Measurements from ENCODE around the gene YTHDC1.
"Not testable (repeated sequence)": the region's sequence is repeated elsewhere in the genome, so short reads cannot be mapped to it uniquely, and the experiment has no call there.

YTHDC1 gene

DNA sequence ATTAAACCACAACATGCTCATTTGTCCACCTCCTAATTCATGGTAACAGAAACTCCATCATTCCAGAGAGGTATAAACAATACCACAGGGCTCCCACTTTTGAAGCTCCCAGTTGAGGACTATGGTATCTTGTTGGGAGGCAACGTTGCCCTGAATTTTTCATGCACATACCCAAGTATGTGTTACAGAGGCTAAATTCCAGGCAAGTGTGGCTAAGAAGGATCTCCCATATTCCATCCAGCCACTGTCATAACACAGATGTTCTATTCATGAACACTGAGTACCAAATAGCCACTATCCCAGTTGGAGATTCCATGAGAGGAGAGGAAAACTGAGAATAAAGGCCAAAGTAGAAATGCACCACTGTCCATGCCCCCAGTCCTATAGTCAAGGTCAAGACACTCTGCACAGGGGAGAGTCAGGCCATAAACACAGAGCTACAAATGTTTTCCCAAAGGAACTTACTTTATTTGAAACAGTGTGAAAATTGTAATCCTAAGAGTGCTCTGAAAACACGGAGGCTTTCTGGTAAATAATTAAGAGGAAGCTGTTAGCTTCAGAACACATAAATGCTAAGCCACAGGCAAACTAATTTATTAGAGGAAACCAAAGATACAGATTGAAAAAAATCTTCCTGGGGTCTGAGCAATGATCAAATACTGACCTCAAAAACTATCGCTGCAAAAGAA is 62.0 kb downstream of the YTHDC1 start:
- no peak for DNase-seq

DNA sequence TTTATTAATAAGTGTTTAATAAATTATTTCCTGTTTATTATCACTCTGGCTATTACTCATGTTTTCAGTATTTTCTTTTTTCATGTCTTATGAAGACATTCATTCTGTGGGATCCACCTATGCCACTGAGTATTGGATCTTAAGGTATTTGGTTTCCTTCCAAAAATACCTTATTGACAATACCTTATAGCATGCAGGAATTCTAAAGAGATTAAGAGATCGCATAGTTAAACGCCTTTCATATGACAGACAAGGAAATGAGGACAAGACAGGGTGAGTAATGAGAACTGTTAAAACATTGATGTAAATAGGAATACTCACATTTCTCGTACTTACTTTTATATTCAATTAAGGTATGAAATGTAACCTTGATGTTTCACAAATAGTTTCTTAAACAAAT is 66.2 kb downstream of the YTHDC1 start:
- DNase-seq = no peak

DNA sequence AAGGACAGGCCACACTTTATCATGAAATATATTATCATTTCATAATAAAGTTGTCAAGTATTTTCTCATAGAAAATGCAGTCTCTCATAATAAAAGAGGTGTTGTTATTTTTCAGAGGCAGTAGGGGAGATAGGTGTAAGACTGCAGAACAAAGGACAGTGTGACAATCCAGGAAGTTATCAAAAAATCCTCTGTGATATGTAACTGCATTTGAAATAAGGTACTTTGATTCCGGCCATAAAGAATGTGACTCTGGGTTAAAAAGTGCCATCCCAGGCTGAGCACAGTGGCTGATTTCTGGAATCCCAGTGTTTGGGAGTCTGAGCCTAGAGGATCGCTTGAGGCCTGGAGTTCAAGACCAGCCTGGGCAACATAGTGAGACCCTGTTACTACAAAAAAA is 66.8 kb downstream of the YTHDC1 start:
- DNase-seq = no peak

DNA sequence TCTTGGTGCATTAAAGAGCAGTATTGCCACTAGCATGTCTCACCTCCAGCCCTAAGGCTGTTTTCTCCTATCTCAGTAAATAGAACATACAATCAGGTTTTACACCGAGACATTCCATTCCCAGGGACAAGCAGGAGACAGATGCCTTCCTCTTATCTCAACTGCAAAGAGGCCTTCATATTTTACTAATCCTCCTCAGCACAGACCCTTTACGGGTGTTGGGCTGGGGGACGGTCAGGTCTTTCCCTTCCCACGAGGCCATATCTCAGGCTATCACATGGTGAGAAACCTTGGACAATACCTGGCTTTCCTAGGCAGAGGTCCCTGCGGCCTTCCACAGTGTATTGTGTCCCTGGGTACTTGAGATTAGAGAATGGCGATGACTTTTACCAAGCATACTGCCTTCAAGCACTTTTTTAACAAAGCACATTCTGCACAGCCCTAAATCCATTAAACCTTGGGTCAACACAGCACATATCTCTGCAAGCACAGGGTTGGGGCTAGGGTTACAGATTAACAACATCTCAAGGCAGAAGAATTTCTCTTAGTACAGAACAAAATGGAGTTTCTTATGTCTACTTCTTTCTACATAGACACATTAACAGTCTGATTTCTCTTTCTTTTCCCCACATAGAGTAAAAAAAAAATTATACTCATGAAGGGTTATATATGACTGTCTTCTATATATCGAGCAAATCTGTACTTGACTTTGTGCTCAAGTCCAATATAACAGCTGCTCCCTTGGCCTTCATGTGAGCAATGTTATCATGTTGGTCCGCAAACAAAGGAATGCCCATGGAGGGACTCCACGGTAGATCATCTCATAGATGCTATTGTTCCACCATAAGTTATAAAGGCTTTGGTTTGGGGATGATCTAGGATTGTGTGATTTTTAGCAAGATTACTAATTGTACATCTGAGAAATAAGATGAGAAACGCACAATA is 67.8 kb downstream of the YTHDC1 start:
- DNase-seq = not testable (repeated sequence)

DNA sequence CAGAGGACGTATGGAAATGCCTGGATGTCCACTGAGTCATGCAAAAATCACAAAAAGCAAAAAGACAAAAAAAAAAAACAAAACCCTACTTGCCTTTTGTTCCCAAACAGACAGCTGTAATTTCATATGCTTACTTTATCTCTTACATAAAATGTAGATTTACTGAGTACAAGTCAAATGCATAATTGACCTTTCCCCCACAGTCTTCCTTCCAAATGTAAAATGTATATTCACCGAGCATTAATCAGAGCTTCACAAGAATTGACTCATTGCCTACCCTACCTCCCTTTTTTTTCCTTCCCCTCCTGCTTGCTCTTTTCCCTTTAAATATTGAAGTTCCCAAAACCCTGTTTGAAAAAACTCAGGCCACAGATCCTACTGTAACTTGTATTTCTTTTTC is 71.9 kb downstream of the YTHDC1 start:
- no peak for DNase-seq

DNA sequence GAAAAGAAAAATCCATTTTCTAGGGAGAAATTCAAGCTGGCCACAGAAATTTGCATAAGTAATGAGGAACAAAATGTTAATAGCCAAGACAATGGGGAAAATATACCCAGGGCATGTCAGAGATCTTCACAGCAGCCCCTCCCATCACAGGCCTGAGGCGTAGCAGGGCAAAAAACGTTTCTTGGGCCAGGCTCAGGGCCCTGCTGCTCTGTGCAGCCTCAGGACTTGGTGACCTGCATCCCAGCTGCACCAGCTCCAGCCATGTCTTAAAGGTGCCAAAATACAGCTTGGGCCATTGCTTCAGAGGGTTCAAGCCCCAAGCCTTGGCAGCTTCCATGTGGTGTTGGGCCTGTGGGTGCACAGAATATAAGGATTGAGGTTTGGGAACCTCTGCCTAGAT is 72.3 kb downstream of the YTHDC1 start:
- DNase-seq = no peak

DNA sequence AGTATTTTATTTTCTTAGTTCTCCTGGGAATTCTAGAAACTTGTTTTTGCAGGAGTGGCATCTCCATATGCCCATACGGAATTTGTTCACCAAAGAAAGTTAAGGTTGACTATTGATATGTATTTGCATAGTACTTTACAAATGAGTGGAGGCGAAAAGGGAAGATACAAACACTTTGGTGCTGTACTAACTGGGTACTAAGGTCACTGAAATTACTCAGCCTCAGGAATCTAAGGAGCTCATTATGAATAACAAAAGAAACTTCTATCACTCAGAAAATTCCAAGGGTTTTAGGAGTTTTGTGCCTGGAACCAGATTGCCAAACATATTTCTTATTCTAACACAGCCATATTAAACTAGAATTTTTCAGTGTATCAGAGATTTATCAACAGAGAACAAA is 77.0 kb downstream of the YTHDC1 start:
- DNase-seq = no peak

DNA sequence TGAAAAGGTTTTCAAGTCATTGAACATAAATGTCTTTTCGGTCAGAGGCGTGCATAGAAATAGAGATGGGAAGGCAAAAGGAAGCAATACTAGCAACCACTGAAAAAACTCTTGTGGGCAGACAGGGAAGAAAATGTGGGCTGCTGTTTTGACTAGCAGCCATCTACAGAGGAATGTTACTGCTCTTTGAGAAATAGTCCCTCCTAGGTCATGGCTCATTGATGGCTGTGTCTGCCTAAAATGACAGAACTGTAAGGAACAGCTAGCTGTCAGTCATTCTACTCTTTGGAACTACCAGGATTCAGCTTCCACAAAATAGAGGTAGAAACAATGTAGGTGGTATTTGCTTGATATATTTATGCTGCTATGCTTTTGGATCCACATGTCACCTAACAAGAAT is 77.5 kb downstream of the YTHDC1 start:
- DNase-seq = no peak

DNA sequence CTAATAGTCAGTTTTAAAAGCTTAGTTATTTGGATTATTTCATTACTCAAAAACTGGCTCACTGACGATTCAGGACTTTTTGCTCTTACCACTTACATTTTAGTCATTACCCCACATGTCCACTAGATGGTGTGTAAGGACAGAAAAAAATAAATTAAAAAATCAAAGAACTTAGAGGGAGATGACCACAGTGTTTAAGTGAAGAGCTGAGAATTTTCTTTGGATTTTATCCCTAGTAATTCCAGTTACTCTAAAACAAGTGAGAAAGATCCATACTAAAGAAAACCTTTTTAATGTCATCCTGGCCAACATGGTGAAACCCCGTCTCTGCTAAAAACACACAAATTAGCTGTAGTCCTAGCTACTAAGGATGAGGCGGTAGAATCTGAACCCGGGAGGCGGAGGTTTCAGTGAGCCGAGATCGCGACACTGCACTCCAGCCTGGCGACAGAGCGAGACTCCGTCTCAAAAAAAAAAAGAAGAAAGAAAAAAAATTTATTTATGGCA is 78.0 kb downstream of the YTHDC1 start:
- DNase-seq = no peak

DNA sequence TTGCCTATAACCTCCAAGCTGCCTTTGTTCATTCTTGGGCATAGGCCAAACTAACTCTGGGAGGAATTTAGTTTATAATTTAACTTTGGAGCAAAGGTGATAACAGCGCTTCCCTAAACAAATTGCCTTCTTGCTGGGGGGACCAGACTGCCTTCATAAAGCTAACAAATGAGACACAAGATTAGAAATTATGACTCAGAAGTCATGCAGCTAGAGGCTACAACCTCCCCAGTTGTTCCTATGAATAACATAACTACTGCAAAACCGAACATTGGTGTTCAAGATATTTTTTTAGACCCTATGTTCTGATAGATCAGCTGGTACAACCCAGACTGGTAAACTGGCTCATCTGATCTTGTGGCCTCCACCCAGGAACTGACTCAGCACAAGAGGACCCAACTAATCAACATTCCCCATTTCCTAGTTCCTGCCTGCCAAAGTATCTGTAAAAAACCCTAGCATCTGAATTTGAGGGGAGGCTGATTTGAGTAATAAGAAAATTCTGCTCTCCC is 82.4 kb downstream of the YTHDC1 start:
- no peak for DNase-seq

DNA sequence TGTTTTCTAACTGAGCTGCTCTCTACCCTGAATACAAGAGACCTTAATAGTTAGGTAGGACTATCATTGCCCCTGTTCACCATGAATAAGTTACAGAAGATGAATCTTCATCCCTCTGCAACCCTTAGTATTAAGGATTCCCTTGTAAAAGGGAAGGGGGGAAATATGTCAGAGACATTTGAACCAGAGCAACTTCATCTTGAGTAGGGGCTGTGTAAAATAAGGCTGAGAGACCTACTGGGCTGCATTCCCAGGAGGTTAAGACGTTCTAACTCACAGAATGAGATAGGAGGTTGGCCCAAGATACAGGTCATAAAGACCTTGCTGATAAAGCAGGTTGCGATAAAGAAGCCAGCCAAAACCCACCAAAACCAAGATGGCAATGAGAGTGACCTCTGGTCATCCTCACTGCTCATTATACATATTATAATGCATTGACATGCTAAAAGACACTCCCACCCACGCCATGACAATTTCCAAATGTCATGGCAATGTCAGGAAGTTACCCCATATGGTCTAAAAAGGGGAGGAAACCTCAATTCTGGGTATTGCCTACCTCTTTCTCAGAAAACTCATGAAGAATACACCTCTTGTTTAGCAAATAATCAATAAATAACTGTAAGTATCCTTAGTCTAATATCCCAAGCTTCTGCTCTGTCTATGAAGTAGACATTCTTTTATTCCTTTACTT is 84.9 kb downstream of the YTHDC1 start:
- DNase-seq = no peak
